SJCRH30 (cell line): ENCODE results near the gene PCBD1. TPM values are rescaled to one million over a fixed set of nuclear protein-coding genes. Genes with fewer than 3 reads are reported as not detected.

ENCODE experiments used
- DNase-seq, 2 experiments: peaks; one replicate each; pipeline ENCODE4 v3.0.0-alpha.2; 2015 to 2020
- H3K27ac ChIP-seq: fragments of 250-450 bp; sonication (Bioruptor Pico); 2 replicates; pipeline ENCODE4 v1.5.1; 2020; ENCODE audit warnings: mild to moderate bottlenecking, moderate library complexity
- H3K27me3 ChIP-seq: fragments of 250-450 bp; sonication (Bioruptor Pico); 2 replicates; pipeline ENCODE4 v1.5.1; 2020; ENCODE audit warnings: mild to moderate bottlenecking, moderate library complexity
- H3K36me3 ChIP-seq: fragments of 250-450 bp; sonication (Bioruptor Pico); 2 replicates; pipeline ENCODE4 v1.5.1; 2020; ENCODE audit warnings: mild to moderate bottlenecking, moderate library complexity
- H3K4me1 ChIP-seq: fragments of 250-450 bp; sonication (Bioruptor Pico); 2 replicates; pipeline ENCODE4 v1.5.1; 2020; ENCODE audit warnings: mild to moderate bottlenecking, moderate library complexity
- H3K4me3 ChIP-seq: fragments of 250-450 bp; sonication (Bioruptor Pico); 2 replicates; pipeline ENCODE4 v1.5.1; 2020; ENCODE audit warnings: mild to moderate bottlenecking, moderate library complexity
- H3K9me3 ChIP-seq: fragments of 250-450 bp; sonication (Bioruptor Pico); replicated peaks from 2 replicates; pipeline ENCODE4 v1.5.1; 2020; ENCODE audit warnings: mild to moderate bottlenecking, moderate library complexity
- total RNA-seq: library from RNA; depleted of rRNA; stranded (reverse); fragments of >200 nt; shearing (Covaris generic); gene quantifications from 2 replicates; pipeline ENCODE4 v1.2.3, GENCODE V29; 2014; rRNA removed

The PCBD1 gene
- total RNA-seq: 25.5 TPM in 2 replicates

DNA sequence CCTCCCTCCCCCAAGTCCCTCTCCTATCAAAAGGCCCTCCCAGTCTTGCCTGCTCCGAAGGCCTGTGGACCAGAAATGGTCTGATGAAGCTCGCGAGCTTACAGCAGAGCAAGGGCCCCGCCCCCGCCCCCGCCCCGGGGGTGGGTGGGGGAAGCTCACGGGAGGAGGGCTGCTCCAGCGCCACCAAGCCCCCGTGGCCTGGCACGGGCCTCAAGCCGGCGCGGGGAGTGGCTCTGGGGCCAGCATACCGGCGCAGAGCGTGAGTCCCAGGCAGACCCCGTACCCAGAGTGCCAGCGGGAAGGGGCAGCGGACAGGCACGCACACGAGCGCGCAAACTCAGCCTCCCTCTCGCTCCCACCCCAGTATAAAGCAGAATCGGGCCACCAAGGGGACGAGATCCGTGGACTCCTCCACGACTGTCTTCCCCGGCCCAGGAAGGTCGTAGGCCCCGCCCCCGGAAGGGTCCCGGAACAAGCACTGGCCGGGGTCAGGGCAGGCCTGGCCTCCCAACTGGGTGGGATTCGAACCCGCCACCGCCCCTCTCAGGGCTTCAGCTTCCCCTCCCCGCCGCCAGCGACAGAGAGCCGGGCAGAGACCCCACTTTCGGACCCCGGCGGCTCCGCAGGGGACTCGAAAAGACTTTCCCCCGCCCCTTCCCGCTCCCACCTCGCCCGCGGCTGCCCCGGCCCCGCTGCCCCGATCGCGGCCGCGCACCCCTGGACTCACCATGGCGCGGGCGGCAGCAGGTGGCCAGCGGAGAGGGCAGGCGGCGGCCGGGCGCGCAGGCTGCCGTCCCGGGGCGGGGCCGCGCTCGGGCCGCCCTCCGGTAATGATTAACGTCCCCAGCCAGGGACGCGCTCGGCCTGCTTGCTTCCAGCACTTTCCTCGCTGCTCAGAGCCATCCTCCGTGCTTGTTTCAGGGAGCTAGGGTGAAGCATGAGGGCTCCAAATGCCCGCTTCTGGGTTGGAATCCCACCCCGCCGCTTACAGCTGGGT is at the start of gene PCBD1:
Gene PCBD1 (minus strand): TSS at position 762 of the 997 bp plus-strand sequence. CDS start 32 bp downstream, at position 730.
- peak within 1 kb of the TSS; percentile 64 for H3K27ac ChIP-seq
- DNase-seq: peak; percentile 39 to 54

GRCh38 chr10:70937661-70938060 is 49.3 kb upstream of the PCBD1 start:
- no peak overlapping the region for H3K4me3 ChIP-seq
- H3K27ac ChIP-seq: no peak overlapping the region
- H3K9me3 ChIP-seq: no peaks in the 10 kb centered on the region
- peaks cover 11% of the 10 kb centered on the region for H3K4me1 ChIP-seq
- no peak for DNase-seq
- no peaks in the 10 kb centered on the region for H3K27me3 ChIP-seq
- H3K36me3 ChIP-seq: no peaks in the 10 kb centered on the region

More for the DNA sequence above, at the start of gene PCBD1:
- Histone ChIP-seq H3K4me3 (peak within 1 kb of the TSS; percentile 65), H3K4me1 (peaks cover 19% of the 10 kb centered on the region), H3K36me3 (no peaks in the 10 kb centered on the region), H3K9me3 (no peaks in the 10 kb centered on the region), H3K27me3 (no peaks in the 10 kb centered on the region)

DNA sequence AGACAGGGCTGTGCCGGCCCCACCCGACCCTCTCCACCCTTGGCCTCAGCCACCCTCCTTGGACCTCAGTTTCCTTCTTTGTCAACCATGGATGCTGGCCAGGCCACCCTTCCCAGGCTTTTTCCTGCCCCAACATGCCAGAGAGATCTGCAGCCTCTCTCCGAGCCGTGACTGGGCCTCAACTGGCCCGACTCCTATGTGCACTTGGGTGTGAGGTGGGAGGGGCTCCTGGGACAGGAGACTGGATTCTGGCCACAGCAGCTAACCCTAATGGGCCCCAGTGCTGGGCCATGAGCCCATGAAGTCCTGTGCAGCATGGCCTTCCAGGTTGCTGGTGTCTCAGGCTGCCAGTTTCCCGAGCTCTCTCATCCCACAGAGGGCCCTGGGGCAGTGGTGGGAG is 47.7 kb upstream of the PCBD1 start:
- Histone ChIP-seq H3K36me3 (no peaks in the 10 kb centered on the region), H3K9me3 (no peaks in the 10 kb centered on the region), H3K4me3 (no peak overlapping the region), H3K4me1 (peaks cover 7% of the 10 kb centered on the region), H3K27ac (no peak overlapping the region), H3K27me3 (no peaks in the 10 kb centered on the region)
- DNase-seq: no peak

GRCh38 chr10:70935631-70936030 is 47.3 kb upstream of the PCBD1 start:
- H3K4me3 ChIP-seq: no peak overlapping the region
- no peaks in the 10 kb centered on the region for H3K36me3 ChIP-seq
- H3K27me3 ChIP-seq: no peaks in the 10 kb centered on the region
- H3K4me1 ChIP-seq: peaks cover 2% of the 10 kb centered on the region
- no peak overlapping the region for H3K27ac ChIP-seq
- DNase-seq: no peak
- H3K9me3 ChIP-seq: no peaks in the 10 kb centered on the region

DNA sequence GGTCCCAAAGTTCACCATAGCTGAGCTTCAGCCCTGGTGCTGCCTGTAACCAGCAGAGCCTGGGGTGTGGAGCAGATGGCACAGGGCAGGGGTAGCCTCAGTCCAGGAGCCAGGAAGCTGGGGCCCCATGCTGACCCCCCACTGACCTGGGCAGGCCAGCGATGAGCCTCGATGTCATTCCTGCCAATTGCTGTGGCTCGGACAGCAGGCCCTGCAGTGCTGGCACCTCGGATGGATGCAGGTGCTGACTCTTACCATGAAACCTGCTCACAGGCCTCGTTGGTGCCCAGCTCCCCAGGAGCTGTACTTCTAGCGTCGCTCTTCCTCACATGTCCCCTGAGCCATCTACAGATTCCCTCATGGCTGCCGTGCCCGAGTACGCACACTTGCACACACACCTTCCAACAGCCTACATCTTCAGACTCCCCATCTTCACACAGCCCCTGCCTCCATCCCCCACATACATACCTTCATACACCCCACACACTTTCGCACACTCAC is 46.8 kb upstream of the PCBD1 start:
- Histone ChIP-seq H3K9me3 (no peaks in the 10 kb centered on the region), H3K36me3 (no peaks in the 10 kb centered on the region), H3K27me3 (no peaks in the 10 kb centered on the region), H3K4me3 (no peak overlapping the region), H3K4me1 (no peaks in the 10 kb centered on the region), H3K27ac (no peak overlapping the region)
- no peak for DNase-seq

GRCh38 chr10:70934701-70935100 is 46.3 kb upstream of the PCBD1 start:
- no peaks in the 10 kb centered on the region for H3K36me3 ChIP-seq
- DNase-seq: no peak
- H3K9me3 ChIP-seq: no peaks in the 10 kb centered on the region
- H3K4me1 ChIP-seq: no peaks in the 10 kb centered on the region
- no peak overlapping the region for H3K27ac ChIP-seq
- no peak overlapping the region for H3K4me3 ChIP-seq
- H3K27me3 ChIP-seq: no peaks in the 10 kb centered on the region

DNA sequence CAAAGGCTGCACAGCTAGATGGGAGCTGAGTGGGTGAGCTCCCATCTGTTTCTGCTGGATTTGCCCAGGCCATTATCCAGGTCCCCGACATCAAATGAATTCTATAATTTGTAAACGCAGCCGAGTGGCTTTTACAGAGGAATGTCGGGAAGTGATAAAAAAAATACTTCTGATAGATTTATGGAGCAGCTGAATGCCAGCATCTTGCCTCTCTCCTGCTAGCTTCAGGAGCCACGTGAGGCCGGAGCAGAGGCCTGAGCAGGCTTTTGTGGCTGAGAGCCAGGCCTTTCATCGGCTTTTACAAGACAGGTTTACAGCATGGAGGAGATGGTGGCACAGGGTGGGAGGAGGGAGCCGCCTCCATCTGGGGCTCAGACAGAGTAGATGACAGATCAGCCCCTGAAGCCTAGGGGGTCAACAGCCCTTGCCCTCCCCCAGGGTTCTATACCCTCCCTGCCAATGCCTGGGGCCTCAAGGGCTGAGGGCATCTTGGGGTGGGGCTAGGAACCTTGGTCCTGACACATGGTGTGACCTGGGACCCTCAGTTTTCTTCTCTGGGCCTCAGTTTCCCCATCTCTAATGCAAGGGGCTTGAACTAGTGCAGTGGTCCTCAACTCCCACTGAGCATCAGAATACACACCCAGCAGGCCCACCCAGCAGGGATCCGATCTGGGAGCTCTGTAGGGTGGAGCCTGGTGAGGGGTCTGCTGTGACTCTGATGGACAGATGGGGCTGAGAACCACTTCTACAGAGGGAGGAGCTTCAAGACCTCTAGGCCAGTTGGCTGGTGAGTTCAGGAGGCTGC is 44.2 kb upstream of the PCBD1 start:
- H3K27me3 ChIP-seq: no peaks in the 10 kb centered on the region
- H3K27ac ChIP-seq: no peak overlapping the region
- H3K9me3 ChIP-seq: no peaks in the 10 kb centered on the region
- H3K36me3 ChIP-seq: no peaks in the 10 kb centered on the region
- H3K4me1 ChIP-seq: no peaks in the 10 kb centered on the region
- DNase-seq: no peak
- H3K4me3 ChIP-seq: no peak overlapping the region

- Histone ChIP-seq H3K36me3 (no peaks in the 10 kb centered on the region), H3K4me3 (no peak overlapping the region), H3K9me3 (no peaks in the 10 kb centered on the region), H3K27ac (no peak overlapping the region), H3K4me1 (no peaks in the 10 kb centered on the region), H3K27me3 (no peaks in the 10 kb centered on the region)
- DNase-seq: peak; percentile 11
Observed at GRCh38 chr10:70931168-70931815, 42.9 kb upstream of the PCBD1 start.

GRCh38 chr10:70930263-70931000 is 42.1 kb upstream of the PCBD1 start:
- no peaks in the 10 kb centered on the region for H3K9me3 ChIP-seq
- H3K27me3 ChIP-seq: no peaks in the 10 kb centered on the region
- no peak overlapping the region for H3K4me3 ChIP-seq
- no peak for DNase-seq
- H3K4me1 ChIP-seq: no peaks in the 10 kb centered on the region
- H3K27ac ChIP-seq: no peak overlapping the region
- H3K36me3 ChIP-seq: no peaks in the 10 kb centered on the region

DNA sequence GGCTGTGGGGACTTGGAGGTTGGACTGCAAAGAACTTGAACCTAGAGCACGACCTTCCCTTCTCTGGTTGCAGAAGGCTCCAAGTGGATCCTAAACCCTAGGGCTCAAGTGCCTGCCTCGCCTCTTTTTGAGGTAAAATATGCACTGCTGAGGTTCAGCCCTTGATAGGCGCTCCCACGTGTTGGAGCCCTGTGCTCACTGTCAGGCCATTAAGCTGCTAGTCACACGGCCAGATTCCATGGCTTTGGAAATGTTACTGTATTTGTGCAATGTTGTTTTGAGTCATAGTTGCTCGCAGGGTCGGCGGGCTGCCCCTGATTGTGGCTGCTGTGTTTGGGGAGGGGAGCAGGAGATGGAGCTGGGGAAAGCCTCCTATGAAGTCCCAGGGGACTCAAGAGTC is 39.8 kb upstream of the PCBD1 start:
- no peak overlapping the region for H3K27ac ChIP-seq
- H3K27me3 ChIP-seq: no peaks in the 10 kb centered on the region
- no peaks in the 10 kb centered on the region for H3K9me3 ChIP-seq
- H3K4me1 ChIP-seq: no peaks in the 10 kb centered on the region
- DNase-seq: no peak
- H3K36me3 ChIP-seq: no peaks in the 10 kb centered on the region
- no peak overlapping the region for H3K4me3 ChIP-seq

- H3K4me3 ChIP-seq: no peak overlapping the region
- H3K27me3 ChIP-seq: no peaks in the 10 kb centered on the region
- H3K9me3 ChIP-seq: no peaks in the 10 kb centered on the region
- no peaks in the 10 kb centered on the region for H3K4me1 ChIP-seq
- no peaks in the 10 kb centered on the region for H3K36me3 ChIP-seq
- no peak for DNase-seq
- no peak overlapping the region for H3K27ac ChIP-seq
Observed at GRCh38 chr10:70927189-70927943, 39.0 kb upstream of the PCBD1 start.

- no peak overlapping the region for H3K27ac ChIP-seq
- no peaks in the 10 kb centered on the region for H3K4me1 ChIP-seq
- no peak overlapping the region for H3K4me3 ChIP-seq
- DNase-seq: no peak
- no peaks in the 10 kb centered on the region for H3K27me3 ChIP-seq
- no peaks in the 10 kb centered on the region for H3K36me3 ChIP-seq
- no peaks in the 10 kb centered on the region for H3K9me3 ChIP-seq
Observed at GRCh38 chr10:70926226-70927000, 38.0 kb upstream of the PCBD1 start.
